K562 (cell line): ENCODE data around the gene GCC1. TPM values are rescaled to one million over a fixed set of nuclear protein-coding genes. Genes with fewer than 3 reads are reported as not detected.

Experiments
- ATAC-seq: fragments of 200-7000 bp; cut with Tn5 transposase; 3 replicates; pipeline ENCODE4 v1.9.1; 2020; ENCODE audit warnings: moderate library complexity
- BruUV-seq: library from RNA; stranded (reverse); fragments of 400-500 nt; replicated peaks from 2 replicates; lab custom pipeline; 2021; lab: Mats Ljungman, UMichigan
- CTCF ChIA-PET: fragments of 300-600 bp; formaldehyde crosslinking; extraction: SDS; loops from one replicate; lab custom pipeline; 2021; ENCODE audit warnings: low intra/inter-chr PET ratio; lab: Yijun Ruan, JAX
- POLR2A ChIA-PET: fragments of 300-600, 350-650 bp; sonication (Branson Sonifier 250); formaldehyde crosslinking; extraction: SDS; loops from one replicate; lab custom pipeline; 2021; ENCODE audit warnings: antibody characterized with exemption, inconsistent platforms; lab: Yijun Ruan, JAX
- DNase-seq, 4 experiments: peaks; one replicate each; pipeline versions ENCODE4 v3.0.0 to v3.0.0-alpha.2; 2011 to 2018; ENCODE audit warnings: low spot score in 3 of 4, mixed read lengths in 3 of 4; ENCODE audit errors: extremely low read depth in 1 of 4
- FAIRE-seq: peaks from 2 replicates; lab custom pipeline; 2011; peaks lifted over from hg19 to GRCh38; lab: Jason Lieb, UNC
- H2AFZ ChIP-seq: 2 replicates; pipeline ENCODE4 v1.6.0; 2011; ENCODE audit warnings: low read depth, low read length, control low read depth, inconsistent platforms
- H3K27ac ChIP-seq: fragments of 200-600 bp; 3 replicates; pipeline ENCODE4 v1.8.0; 2011; ENCODE audit warnings: low read depth, mild to moderate bottlenecking, control low read depth, inconsistent platforms, low read length, moderate library complexity, mixed read lengths; ENCODE audit errors: extremely low read depth
- H3K27me3 ChIP-seq, 2 experiments: fragments of 300-600 bp in 1 of 2; 2 replicates in 1 of 2; 3 replicates in 1 of 2; pipeline versions ENCODE4 v1.6.0 to v1.8.0; 2011; ENCODE audit warnings: inconsistent platforms in 2 of 2, low read length in 2 of 2, mild to moderate bottlenecking in 1 of 2, mixed read lengths in 1 of 2, moderate library complexity in 1 of 2; ENCODE audit not compliant: control insufficient read depth in 2 of 2, insufficient read depth in 2 of 2
- H3K36me3 ChIP-seq: fragments of 300-600 bp; 3 replicates; pipeline ENCODE4 v1.8.0; 2011; ENCODE audit warnings: mild to moderate bottlenecking, low read length, inconsistent platforms; ENCODE audit not compliant: control insufficient read depth, insufficient read depth
- H3K4me1 ChIP-seq, 2 experiments: fragments of 200-600 bp in 1 of 2; replicated peaks in 1 of 2; 2 replicates in 1 of 2; 3 replicates in 1 of 2; pipeline versions ENCODE4 v1.5.1 to v1.8.0; 2011; ENCODE audit warnings: inconsistent platforms in 2 of 2, low read length in 2 of 2, mild to moderate bottlenecking in 1 of 2, mixed read lengths in 1 of 2, moderate library complexity in 1 of 2; ENCODE audit not compliant: control insufficient read depth in 2 of 2, insufficient read depth in 2 of 2
- H3K4me2 ChIP-seq: 2 replicates; pipeline ENCODE4 v1.6.1; 2011; ENCODE audit warnings: low read length, control low read depth, inconsistent platforms, mixed read lengths; ENCODE audit not compliant: insufficient read depth
- H3K4me3 ChIP-seq: fragments of 200-600 bp; sonication (generic), shearing (Covaris generic); 2 replicates; pipeline ENCODE4 v1.5.1; 2016; ENCODE audit warnings: control low read depth, inconsistent platforms
- H3K79me2 ChIP-seq: fragments of 200-600 bp; 3 replicates; pipeline ENCODE4 v1.8.0; 2011; ENCODE audit warnings: low read length, inconsistent platforms; ENCODE audit not compliant: control insufficient read depth, insufficient read depth
- H3K9ac ChIP-seq, 2 experiments: 2 replicates each; pipeline versions ENCODE4 v1.6.0 to v1.6.1; 2011; ENCODE audit warnings: low read depth in 2 of 2, low read length in 2 of 2, control low read depth in 1 of 2, inconsistent platforms in 1 of 2, mild to moderate bottlenecking in 1 of 2, mixed read lengths in 1 of 2; ENCODE audit not compliant: insufficient read depth in 1 of 2
- H3K9me1 ChIP-seq: one replicate; pipeline ENCODE4 v1.6.0; 2011; ENCODE audit warnings: inconsistent platforms, mild to moderate bottlenecking, low read length, moderate library complexity; ENCODE audit not compliant: control insufficient read depth, insufficient read depth
- H3K9me3 ChIP-seq: replicated peaks from 2 replicates; pipeline ENCODE4 v1.5.1; 2011; ENCODE audit warnings: low read depth, low read length, inconsistent platforms; ENCODE audit not compliant: control insufficient read depth, insufficient read depth
- H4K20me1 ChIP-seq: replicated peaks from 2 replicates; pipeline ENCODE4 v1.6.1; 2011; ENCODE audit warnings: low read length, inconsistent platforms, mixed read lengths; ENCODE audit not compliant: control insufficient read depth, insufficient read depth
- CHD1 ChIP-seq: fragments of 200-600 bp; sonication (generic); IDR thresholded peaks from one replicate; pipeline ENCODE4 v1.6.1; 2012; ENCODE audit warnings: mild to moderate bottlenecking, moderate library complexity, low read length, inconsistent platforms
- E4F1 ChIP-seq: fragments of 250-450 bp; sonication (Bioruptor Pico); IDR thresholded peaks from 2 replicates; pipeline ENCODE4 v1.5.0; 2021; ENCODE audit warnings: mild to moderate bottlenecking, borderline replicate concordance
- PRPF4 ChIP-seq: fragments of 200-400 bp; formaldehyde crosslinking; IDR thresholded peaks from one replicate; pipeline ENCODE4 v1.6.1; 2017; ENCODE audit warnings: low read length, low read depth, mild to moderate bottlenecking; ENCODE audit not compliant: insufficient read depth, poor library complexity, severe bottlenecking
- RFX5 ChIP-seq: IDR thresholded peaks from 2 replicates; pipeline ENCODE4 v1.6.1; 2011; ENCODE audit warnings: low read depth, mild to moderate bottlenecking, improper control_type of control experiment, low read length
- SP1 ChIP-seq: sonication (generic); formaldehyde crosslinking; IDR thresholded peaks from 2 replicates; pipeline ENCODE4 v1.8.1; 2022; ENCODE audit warnings: mild to moderate bottlenecking, missing genetic modification reagents
- ZBTB7A ChIP-seq: IDR thresholded peaks from 2 replicates; pipeline ENCODE4 v1.6.1; 2011; ENCODE audit warnings: low read depth, mild to moderate bottlenecking, low read length, moderate library complexity, borderline replicate concordance; ENCODE audit not compliant: control insufficient read depth
- ZEB2 ChIP-seq: fragments of 450-650 bp; IDR thresholded peaks from 2 replicates; pipeline ENCODE4 v1.6.1; 2016
- WGBS: fragments of 100-300 bp; shearing (Covaris generic); methylation state at CpG from one replicate; pipeline ENCODE4 v1.1.6; 2016; ENCODE audit warnings: low coverage, mixed read lengths; ENCODE audit not compliant: insufficient coverage; ENCODE audit errors: missing lambda C conversion rate; 5-methylcytosine and 5-hydroxymethylcytosine counted together
- in situ Hi-C: fragments of 300-500 bp; cut with MboI; formaldehyde crosslinking; loops from 4 replicates; pipeline ENCODE4 v1.15.0; 2018; ENCODE audit warnings: inconsistent platforms, mixed read lengths
- intact Hi-C: fragments of 100-400 bp; cut with micrococcal nuclease; formaldehyde crosslinking; loops from 2 replicates; pipeline ENCODE4 v1.14.2; 2022
- polyA plus RNA-seq, 8 experiments: library from polyadenylated mRNA; depleted of rRNA in 4 of 8; stranded (reverse) in 5 of 8; unstranded in 3 of 8; fragments of >200 nt; fragmentation: Nextera tagmentation in 2 of 8; fragmentation: Illumina TruSeq in 1 of 8; extraction: Ambion mirVana in 2 of 8; extraction: Trizol in 1 of 8; gene quantifications; 2 replicates each; pipeline versions ENCODE4 v1.2.1 to v1.2.3, GENCODE V29; 2011 to 2014; ENCODE audit warnings: inconsistent platforms in 1 of 8, missing spikeins in 1 of 8
- total RNA-seq, 7 experiments: library from RNA; depleted of rRNA in 6 of 7; stranded (reverse); fragments of >200 nt in 6 of 7; fragmentation: Illumina TruSeq in 2 of 7; extraction: Trizol in 2 of 7; gene quantifications; 2 replicates each; pipeline versions ENCODE4 v1.2.1 to v1.2.3, GENCODE V29; 2011 to 2021; ENCODE audit warnings: low replicate concordance in 1 of 7

The GCC1 gene
- total and polyA plus RNA-seq, 9 of the 15 experiments (the other 6 are each of a cell fraction or from before 2014, with no cell fraction given), result 1.9 to 19.8 (median 10.9) TPM

- H4K20me1 ChIP-seq, result no peaks in the 10 kb centered on the region
- no TSS peak for BruUV-seq
- no peaks in the 10 kb centered on the region for H3K36me3 ChIP-seq
- no peaks in the 10 kb centered on the region for H3K4me1 ChIP-seq
- FAIRE-seq, result no peak
- ATAC-seq, result peak; percentile 13; the same call in 1 of the 3 replicates
- TF ChIP-seq RFX5 (no peak), PRPF4 (no peak), SP1 (CRISPR knock-in tag) (no peak), E4F1 (no peak), CHD1 (no peak), ZBTB7A (no peak), ZEB2 (no peak)
- H3K27ac ChIP-seq, result no peak overlapping the region
- H3K79me2 ChIP-seq, result no peaks in the 10 kb centered on the region
- H2AFZ ChIP-seq, result peak overlapping the region; percentile 14
- ChIA-PET POLR2A (interaction anchor here (2.4 kb wide), 1 partner anchor 19 kb away, joined by 8 read pairs; the partner anchor contains the start of gene SND1), CTCF (no interaction called here)
- in situ Hi-C loops (no loop called here), intact Hi-C loops (no loop called here)
- no peaks in the 10 kb centered on the region for H3K9me3 ChIP-seq
- DNase-seq, result no peak
- no peak overlapping the region for H3K4me3 ChIP-seq
- no peak overlapping the region for H3K9ac ChIP-seq
- peaks cover 16 to 25% of the 10 kb centered on the region in 2 experiments for H3K27me3 ChIP-seq
- H3K9me1 ChIP-seq, result no peaks in the 10 kb centered on the region
- WGBS, result 3% methylated on average over 7 of the region's 7 CpGs
- H3K4me2 ChIP-seq, result no peak overlapping the region
Observed at GRCh38 chr7:127632276-127632910, 47.0 kb upstream of the GCC1 start.
